GM18507 (cell line): ENCODE results near the gene TCTN2.

ENCODE experiments used
- DNase-seq: peaks from one replicate; pipeline ENCODE4 v3.0.0; 2011; ENCODE audit warnings: low read depth; ENCODE audit not compliant: insufficient read length; ENCODE audit errors: extremely low spot score
- FAIRE-seq: peaks from 2 replicates; lab custom pipeline; 2011; peaks lifted over from hg19 to GRCh38; lab: Jason Lieb, UNC

The TCTN2 gene

GRCh38 chr12:123670882-123671728, at the start of gene TCTN2:
TCTN2 (plus strand) TSS chr12:123671113; CDS start chr12:123671241, 128 bp downstream.
- FAIRE-seq = peak; percentile 95
- peak; percentile 99 for DNase-seq

DNA sequence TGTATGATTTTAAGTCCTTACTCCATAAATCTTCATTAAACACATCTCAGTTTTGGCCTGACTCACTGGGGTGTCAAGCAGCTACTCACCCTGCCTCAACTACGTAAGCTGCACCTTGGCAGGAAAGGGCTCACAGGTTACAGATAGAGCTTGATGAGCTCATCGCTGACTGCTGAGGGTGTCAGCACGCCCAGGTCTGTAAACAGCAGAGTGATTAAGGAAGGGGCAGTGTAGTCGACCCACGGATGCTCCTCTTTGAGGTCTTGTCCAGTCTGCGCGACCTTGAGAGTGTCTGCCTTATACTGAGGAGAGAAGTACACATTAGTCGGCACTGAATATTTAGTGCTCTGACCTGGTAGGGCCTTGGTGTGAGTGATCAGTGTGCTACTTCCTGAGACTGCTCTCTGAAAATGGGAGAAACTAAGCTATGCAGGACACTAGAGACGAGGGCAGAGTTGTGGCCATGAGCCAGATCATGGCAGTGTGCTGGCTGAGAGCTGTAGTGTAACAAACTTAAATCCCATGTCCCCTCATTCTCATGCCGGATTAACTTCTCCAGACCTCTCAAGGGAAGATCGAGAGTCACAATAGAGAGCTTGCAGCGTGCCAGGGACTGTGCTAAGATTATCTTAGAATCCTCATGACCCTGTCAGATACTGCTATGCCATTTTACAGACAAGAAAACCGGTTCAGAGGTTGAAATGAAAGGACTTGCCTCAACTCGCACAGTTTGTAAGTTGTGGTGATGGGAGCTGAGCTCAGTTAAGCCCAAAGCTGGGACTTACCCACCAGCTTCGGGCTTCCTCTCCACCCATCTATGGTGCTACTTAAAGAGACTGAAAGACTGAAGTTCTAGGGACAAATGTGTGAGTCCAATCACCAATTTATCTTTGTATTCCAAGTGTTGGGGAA, 49.0 kb upstream of the TCTN2 start:
- no peak for DNase-seq
- no peak for FAIRE-seq

- DNase-seq (peak; percentile 99), FAIRE-seq (peak; percentile 96)
Observed at GRCh38 chr12:123633379-123634141, 37.4 kb upstream of the TCTN2 start, which contains the start of the genes EIF2B1 and GTF2H3. EIF2B1 (minus strand) TSS chr12:123633686; CDS start chr12:123633557, 129 bp downstream. GTF2H3 (plus strand) TSS chr12:123633829; CDS start chr12:123633860, 31 bp downstream.

GRCh38 chr12:123634142-123634561, 36.8 kb upstream of the TCTN2 start:
- FAIRE-seq = no peak
- DNase-seq = no peak

DNA sequence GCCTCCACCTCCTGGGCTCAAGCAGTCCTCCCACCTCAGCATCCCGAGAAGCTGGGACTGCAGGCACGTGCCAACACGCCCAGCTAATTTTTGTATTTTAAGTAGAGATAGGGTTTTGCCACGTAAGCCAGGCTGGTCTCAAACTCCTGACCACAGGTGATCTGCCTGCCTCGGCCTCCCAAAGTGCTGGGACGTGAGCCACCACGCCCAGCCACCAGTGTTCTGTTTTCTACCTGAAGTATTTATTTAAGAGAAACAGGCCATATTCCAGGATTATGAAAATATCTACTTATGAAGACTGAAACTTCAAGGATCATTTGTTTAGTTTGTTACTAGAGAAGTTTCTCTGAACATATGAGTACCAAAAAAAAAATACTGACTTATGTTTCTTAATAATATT, 27.0 kb upstream of the TCTN2 start:
- FAIRE-seq (no peak), DNase-seq (no peak)

- no peak for FAIRE-seq
- DNase-seq = no peak
Observed at GRCh38 chr12:123645380-123645779, 25.5 kb upstream of the TCTN2 start.

DNA sequence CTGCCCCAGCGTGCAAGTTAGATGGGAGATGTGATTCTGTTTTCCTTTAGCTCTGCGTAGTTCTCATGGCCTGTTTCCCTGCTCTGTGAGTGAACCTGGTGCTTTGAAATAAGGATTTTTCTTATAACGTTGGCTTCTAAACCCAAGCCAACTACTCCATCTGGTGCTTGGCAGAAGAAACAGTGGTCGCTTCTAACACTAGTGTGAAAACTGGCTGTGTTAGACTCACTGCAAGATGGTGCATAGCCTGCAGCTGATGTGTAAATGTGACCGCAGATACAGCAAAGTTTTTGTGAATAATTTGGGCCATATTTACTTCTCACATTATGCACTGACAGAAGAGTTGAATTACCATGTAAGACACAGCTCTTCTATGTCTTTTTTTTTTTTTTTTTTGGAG, 25.0 kb upstream of the TCTN2 start:
- DNase-seq (no peak), FAIRE-seq (no peak)

GRCh38 chr12:123648401-123648800, 22.5 kb upstream of the TCTN2 start:
- FAIRE-seq = no peak
- DNase-seq = no peak

- FAIRE-seq (no peak), DNase-seq (no peak)
Observed at GRCh38 chr12:123654129-123654701, 16.7 kb upstream of the TCTN2 start.

- peak; percentile 92 for FAIRE-seq
- peak; percentile 40 for DNase-seq
Observed at GRCh38 chr12:123655420-123655819, 15.5 kb upstream of the TCTN2 start.

DNA sequence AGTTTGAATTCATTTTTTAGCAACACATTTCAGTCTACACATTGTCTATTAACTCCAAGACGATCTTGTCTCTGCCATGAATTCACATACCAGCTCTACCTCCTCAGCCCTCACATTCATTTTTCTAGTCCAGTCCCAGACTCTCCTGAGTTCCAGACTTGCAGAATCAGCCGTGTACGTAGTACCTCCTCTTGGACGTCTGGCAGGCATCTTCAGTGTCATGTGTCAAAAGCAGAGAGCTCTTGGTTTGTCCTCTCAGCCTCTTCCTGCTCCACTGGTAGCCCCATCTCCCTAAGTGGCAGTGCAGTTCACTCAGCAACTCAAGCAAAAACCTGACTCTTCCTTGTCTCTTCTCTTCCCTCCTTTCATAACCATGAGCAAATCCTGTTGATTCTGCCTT, 14.5 kb upstream of the TCTN2 start:
- DNase-seq (no peak), FAIRE-seq (no peak)

- DNase-seq (no peak), FAIRE-seq (no peak)
Observed at GRCh38 chr12:123657211-123657610, 13.7 kb upstream of the TCTN2 start.

DNA sequence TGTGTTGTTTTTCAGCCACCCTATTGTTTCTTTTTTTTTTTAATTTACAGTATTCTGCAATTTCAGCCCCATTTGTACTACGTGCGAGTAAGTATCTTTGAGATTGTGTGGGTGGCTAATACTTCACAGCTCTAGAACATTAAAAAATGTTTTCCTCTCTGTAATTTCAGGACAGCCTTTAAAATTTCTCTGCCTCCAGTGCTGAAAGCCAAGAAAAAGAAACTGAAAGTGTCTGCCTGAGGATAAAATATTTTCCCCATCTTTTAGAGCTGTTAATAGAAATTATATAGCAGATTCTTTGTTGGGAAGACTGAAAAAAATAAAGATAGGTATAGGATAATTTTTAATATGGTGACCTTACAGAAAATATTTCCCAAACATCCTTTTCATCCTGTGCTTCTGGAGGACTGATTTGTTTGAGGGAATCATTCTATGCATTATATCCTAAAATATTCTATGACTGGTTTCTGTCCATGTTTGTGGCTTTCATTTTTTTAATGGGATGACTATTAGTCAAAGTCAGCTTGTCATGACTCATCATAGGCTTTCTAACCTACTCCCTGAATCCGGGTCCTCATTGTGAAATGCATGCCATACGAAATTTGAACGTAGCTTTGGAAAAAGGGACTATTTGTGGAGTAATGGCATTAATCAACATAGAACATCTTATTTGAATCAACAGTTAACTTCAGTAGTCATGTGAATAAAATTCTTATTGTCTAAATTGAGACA, 10.8 kb upstream of the TCTN2 start:
- DNase-seq = no peak
- FAIRE-seq = no peak

- no peak for FAIRE-seq
- no peak for DNase-seq
Observed at GRCh38 chr12:123667771-123668170, 3.1 kb upstream of the TCTN2 start.

DNA sequence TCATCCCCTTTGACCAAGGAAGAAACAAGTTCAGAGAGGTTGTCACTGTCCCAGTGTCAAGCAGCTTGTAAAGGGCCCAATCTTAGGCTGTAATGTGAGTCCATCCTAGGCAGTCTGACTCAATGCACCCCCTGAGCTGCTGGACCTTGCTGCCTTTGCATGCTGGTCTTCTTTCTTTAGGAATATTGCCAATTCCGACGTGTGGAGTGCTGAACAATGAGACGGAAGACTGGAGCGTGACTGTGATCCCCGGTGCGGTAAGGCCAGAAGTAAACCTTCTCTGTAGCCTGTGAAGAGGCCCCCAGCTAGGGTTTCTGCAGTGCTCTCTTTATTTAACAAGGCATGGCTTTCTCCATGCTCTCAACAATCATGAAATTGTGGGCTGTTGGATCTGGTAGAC, 963 bp downstream of the TCTN2 start:
- no peak for DNase-seq
- no peak for FAIRE-seq

DNA sequence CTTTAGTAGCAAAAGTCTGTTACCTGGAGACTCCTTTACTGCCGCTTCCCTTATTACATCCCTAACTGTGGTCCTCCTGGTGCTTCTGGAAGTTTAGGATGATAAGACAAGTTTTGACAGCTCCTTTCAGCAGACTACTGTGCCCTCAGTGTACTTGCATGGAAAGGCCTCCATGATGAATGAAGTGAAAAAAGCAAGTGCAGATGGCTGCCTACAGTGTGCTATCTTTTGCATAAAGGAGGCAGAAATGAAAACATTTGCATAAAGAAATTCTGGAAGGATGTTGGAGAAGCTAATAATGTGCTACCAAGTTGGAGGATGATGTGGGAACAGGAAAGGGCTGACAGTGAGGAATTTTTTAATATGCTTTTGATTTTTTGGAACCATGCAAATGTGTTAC, 4.5 kb downstream of the TCTN2 start:
- no peak for FAIRE-seq
- DNase-seq = no peak

DNA sequence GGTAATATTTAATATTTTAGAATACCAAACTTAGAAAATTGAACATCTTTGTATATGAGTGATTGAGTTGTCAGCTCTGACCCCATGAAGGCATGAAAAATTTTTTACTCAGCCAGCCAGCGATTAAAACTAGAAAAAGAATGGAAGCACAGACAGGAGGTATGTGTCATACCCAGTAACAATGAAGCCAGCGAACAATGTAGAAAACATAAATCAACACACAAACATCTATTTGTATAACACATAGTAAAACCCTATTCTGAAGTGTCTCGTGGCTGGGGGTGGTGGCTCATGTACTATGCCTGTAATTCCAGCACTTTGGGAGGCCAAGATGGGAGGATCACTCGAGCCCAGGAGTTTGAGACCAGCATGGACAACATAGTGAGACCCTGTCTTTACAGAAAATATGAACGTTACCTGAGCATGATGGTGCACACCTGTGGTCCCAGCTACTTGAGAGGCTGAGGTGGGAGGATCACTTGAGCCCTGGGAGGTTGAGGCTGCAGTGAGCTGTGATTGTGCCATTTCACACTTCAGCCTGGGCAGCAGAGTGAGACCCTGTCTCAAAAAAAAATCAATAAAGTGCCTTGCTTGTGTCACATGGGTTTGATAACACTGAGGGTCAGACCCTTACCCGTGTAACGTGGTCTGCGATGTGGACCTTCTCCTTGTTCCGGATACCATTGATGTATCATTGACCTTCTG, 5.9 kb downstream of the TCTN2 start:
- no peak for FAIRE-seq
- DNase-seq = no peak

DNA sequence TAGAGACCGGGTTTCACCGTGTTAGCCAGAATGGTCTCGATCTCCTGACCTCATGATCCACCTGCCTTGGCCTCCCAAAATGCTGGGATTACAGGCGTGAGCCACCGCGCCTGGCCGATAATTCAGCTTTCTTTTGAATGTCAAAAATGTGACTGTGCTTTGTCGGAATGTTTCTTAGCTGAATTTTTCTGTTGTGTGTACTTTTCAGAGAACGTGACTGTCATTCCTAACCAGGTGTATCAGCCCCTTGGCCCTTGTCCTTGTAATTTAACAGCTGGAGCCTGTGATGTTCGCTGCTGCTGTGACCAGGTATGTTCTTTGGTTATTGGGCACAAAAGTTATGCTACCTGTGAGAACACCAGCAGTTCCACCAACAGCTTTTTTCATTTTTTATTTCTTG, 8.1 kb downstream of the TCTN2 start:
- FAIRE-seq = no peak

More for the DNA sequence above, 8.1 kb downstream of the TCTN2 start:
- no peak for DNase-seq
